NOMO-1 treated with dmso at 0.1 percent for 144 hours (cell line): ENCODE measurements around the gene SURF6.
"Not testable (repeated sequence)": the region's sequence is repeated elsewhere in the genome, so short reads cannot be mapped to it uniquely, and the experiment has no call there.

Source experiments
- DNase-seq: peaks from one replicate; lab custom pipeline; 2025; ENCODE audit not compliant: unreplicated experiment; lab: John Stamatoyannopoulos, UW

SURF6 gene

GRCh38 chr9:133329306-133330156 is 6.5 kb downstream of the SURF6 start:
- not testable (repeated sequence) for DNase-seq

DNA sequence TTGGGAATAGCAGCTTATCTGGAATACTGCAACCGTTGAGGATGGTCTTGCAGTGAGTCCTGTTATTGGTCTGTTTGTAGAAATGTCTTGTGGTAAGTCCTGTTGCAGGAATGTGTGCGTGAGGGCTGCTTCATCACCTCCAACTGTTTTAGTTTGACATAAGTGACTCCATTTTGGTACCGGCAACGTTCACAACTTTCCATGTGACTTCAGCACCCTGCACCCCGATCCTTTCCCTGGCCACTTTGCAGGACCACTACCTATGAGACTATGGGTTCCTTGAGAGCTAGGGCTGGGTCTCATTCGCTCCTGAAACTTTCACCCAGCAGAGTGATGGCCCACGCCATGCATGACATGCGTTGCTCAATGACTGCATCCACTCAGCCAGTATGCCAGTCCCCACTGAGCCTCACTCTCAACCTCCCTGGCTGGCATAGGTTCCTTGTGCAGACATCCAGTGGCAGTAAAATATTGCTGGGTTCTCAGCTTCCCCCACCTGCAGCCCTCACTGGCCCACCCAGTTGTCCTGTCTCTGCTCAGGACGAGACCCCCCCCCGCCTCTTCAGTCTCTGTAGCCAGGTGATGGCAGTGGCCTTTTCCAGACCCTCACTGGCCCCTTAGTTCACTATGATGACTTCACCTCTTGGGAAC is 8.0 kb downstream of the SURF6 start:
- DNase-seq: no peak

DNA sequence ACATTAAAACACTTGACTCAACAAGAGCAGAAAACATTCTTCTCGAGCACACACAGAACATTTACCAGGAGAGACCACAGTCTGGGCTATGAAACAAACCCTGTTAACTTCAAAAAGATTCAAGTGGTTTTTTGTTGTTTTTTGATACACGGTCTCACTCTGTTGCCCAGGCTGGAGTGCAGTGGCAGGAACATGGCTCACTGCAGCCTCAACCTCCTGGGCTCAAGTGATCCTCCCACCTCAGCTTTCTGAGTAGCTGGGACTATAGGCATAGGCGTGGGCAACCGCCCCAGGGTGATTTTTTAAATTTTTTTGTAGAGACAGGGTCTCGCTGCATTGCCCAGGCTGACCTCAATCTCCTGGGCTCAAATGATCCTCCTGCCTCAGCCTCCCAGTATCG is 9.0 kb downstream of the SURF6 start:
- not testable (repeated sequence) for DNase-seq

DNA sequence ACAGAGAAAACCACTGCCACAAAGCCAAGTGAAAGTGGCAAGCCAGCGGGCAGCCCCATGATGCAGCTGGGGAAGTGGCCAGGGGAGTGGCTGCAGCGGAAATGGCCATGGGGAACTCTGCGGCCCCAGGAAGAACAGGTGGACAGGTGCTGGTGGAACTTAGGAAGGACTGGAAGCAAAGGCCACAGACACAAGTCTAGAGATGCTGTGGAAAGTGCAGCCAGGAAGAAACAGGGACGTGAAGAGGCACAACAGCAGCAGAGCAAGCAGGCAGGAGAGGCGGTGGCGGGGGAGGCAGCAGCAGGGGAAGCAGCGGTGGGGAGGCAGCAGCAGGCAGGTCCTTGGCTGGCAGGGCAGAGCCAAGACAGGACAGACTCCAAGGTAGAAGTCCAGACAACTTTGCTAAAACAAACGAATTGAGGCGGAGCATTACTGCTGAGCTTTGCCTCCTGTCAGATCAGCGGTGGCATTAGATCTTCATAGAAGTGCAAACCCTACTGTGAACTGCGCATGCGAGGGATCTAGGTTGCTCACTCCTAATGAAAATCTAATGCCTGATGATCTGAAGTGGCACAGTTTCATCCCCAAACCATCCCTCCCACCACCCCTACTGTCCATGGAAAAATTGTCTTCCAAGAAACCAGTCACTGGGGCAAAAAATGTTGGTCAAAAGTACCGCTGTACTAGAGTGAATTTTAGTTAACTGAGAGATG is 11.8 kb downstream of the SURF6 start:
- DNase-seq: no peak

DNA sequence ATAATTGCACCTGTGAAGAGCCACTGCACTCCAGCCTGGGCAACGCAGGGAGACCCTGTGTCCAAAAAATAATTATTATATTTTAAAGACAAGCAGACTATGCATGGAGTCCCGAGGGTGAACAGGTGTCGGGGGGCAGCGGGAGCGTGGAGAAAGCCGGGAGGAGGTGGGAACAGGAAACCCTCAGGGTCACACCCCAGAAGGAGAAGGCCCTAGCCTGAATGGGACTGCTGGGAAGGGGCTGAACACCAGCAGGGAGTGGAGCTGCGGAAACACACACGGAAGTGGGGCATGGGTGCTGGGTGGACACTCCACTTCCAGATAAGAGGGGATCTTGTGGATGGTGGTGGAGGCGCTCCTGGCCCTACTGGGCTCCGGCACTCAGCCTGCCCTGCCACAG is 12.8 kb downstream of the SURF6 start:
- no peak for DNase-seq

- no peak for DNase-seq
Observed at GRCh38 chr9:133322701-133323100, 13.3 kb downstream of the SURF6 start.

DNA sequence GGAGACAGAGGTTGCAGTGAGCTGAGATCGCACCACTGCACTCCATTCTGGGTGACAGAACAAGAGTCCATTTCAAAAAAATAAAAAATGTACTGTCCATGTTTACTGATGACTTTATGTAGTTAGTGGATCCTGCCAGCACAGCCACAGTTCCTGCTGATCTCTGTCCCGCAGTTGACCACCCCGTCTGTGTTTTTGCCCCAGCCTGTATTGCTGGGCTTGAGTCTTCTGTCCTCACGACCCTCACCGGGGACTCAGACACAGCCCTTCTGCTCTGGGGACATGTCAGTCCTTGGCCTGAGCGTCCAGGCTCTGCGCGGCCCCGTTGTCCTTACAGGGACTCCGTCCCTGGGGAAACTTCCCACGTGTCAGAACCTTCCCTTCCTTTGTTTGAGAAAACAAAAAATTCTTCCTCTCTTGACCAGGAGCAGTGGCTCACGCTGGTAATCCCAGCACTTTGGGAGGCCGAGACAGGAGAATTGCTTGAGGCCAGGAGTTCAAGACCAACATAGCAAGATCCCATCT is 14.5 kb downstream of the SURF6 start:
- no peak for DNase-seq

DNA sequence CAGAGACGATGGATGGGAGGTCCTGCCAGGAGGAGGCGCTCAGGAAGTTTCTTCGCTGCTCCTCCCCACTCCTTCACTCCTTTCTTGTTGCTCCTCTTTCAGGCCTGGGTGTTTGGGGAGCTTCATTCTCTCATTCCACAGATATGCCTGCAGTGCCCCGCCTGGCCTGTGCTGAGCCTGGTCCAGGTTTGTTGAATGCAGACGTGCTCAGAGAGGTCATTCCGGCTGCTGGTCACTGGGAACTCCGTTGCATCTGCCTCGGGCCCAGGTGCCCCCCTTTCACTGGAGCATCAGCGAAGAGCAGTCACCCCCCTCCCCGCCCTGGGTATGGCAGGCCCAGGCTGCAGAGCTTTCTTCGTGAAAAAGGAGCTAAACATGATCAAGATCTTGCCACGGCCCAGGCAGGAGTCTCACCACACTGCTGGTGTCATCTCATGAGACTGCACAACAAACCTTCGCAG is 15.5 kb downstream of the SURF6 start:
- no peak for DNase-seq

- DNase-seq: not testable (repeated sequence)
Observed at GRCh38 chr9:133317551-133317950, 18.4 kb downstream of the SURF6 start.

DNA sequence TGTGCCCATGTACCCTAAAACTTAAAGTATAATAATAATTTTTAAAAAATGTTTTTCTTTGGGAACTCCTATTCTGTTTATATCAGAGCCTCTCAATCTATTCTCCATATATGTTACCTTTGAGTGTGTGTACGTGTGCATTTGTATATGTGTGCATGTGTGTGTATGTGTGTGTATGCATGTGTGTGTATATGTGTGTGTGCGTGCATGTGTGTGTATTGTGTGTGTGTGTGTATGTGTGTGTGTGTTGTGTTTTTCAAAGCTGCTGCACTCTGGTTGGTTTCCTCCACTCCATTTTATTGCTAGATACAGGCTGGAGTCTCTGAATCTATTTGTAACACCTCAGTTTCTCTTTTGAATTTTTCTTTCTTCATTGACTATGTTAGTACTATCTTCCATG is 20.0 kb downstream of the SURF6 start:
- DNase-seq: no peak

- DNase-seq: no peak
Observed at GRCh38 chr9:133309608-133310007, 26.4 kb downstream of the SURF6 start.

GRCh38 chr9:133307301-133307700 is 28.7 kb downstream of the SURF6 start:
- no peak for DNase-seq

DNA sequence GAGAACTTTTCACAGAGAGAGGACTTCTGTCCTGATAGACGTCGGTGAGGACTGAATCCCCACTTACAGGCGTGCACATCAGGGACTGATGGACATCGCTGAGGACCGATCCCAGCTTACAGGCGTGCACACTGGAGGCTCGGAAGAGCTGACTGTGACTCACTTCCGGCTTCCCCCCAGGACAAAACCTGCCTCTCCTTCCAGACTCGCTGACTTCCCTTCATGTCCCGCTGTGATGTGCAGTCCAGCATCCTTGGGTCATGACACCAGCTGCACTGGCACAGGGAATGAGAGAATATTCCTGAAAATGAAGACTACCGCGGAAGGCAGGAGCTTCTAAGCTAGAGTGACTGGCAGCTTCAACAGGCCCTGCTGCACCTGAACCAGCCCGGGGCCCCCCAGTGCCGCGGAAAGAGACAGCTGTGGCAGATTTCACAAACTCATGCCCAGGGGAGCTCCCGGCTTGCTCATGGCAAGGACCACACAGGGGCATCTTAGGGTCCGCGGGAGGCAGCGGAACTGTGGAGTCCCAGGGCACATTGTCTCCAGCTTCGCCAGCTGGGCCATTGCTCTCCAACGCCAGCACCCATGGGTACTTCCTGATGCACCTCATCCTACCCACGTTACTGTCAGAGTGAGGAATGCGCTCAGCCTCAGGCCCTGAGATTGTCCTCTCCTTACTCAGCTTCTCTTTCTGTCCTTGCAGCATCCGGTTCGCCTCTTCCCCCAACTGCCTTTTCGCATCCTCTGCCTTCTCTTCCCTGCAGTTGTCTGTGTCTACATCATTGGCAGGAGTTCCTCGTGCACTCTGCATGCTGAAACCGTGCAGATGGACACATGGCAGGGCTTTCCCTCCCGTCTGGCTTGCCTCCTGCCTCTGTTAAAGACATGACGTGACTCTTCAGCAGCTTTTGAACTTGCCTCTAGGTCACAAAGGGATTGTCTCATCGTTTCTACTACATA is 29.5 kb downstream of the SURF6 start:
- no peak for DNase-seq

GRCh38 chr9:133305731-133306130 is 30.3 kb downstream of the SURF6 start:
- no peak for DNase-seq

- DNase-seq: no peak
Observed at GRCh38 chr9:133304477-133305377, 31.3 kb downstream of the SURF6 start.

- DNase-seq: no peak
Observed at GRCh38 chr9:133304158-133304470, 31.9 kb downstream of the SURF6 start.

- no peak for DNase-seq
Observed at GRCh38 chr9:133303266-133304157, 32.5 kb downstream of the SURF6 start.
